Chondrocyte (in vitro differentiated cells): ENCODE measurements around the gene ST6GALNAC4. TPM values are rescaled to one million over a fixed set of nuclear protein-coding genes. Genes with fewer than 3 reads are reported as not detected.
A peak's percentile ranks its signal among the peaks of the same experiment; 100 is the strongest.

ENCODE experiments used
- DNase-seq: peaks from one replicate; pipeline ENCODE4 v3.0.0; 2021; ENCODE audit warnings: mixed read lengths, low spot score
- H3K27ac Mint-ChIP-seq: one replicate; pipeline ENCODE4 v1.8.0; 2021; ENCODE audit warnings: mild to moderate bottlenecking, moderate library complexity, mixed read lengths; ENCODE audit not compliant: unreplicated experiment
- H3K27me3 Mint-ChIP-seq: 2 replicates; pipeline ENCODE4 v1.8.0; 2021; ENCODE audit warnings: low read depth, mixed read lengths
- H3K36me3 Mint-ChIP-seq: 2 replicates; pipeline ENCODE4 v1.8.0; 2021; ENCODE audit warnings: low read depth, mixed read lengths
- H3K4me1 Mint-ChIP-seq: 2 replicates; pipeline ENCODE4 v1.8.0; 2021; ENCODE audit warnings: low read depth, mild to moderate bottlenecking, mixed read lengths
- H3K4me3 Mint-ChIP-seq: one replicate; pipeline ENCODE4 v1.8.0; 2021; ENCODE audit warnings: mild to moderate bottlenecking, moderate library complexity, mixed read lengths; ENCODE audit not compliant: unreplicated experiment
- H3K9me3 Mint-ChIP-seq: 2 replicates; pipeline ENCODE4 v1.8.0; 2021; ENCODE audit warnings: low read depth, mixed read lengths
- total RNA-seq: library from RNA; stranded (reverse); gene quantifications from 3 replicates; pipeline ENCODE4 v1.2.1, GENCODE V29; 2021
- TF ChIP-seq, protein P1 (sequence below): fragments of 200-600 bp; sonication (generic); IDR thresholded peaks from 2 replicates; pipeline ENCODE4 v1.5.0; 2021; ENCODE audit warnings: antibody characterized with exemption, mild to moderate bottlenecking, moderate library complexity

ST6GALNAC4 gene
- total RNA-seq, 1 donor from 2014 or later: 25.5 TPM

- no peak overlapping the region for H3K4me3 Mint-ChIP-seq
Observed at GRCh38 chr9:127913682-127914081, 3.2 kb downstream of the ST6GALNAC4 start.

GRCh38 chr9:127912882-127913281 lies 4.0 kb downstream of the ST6GALNAC4 start:
- Mint-ChIP-seq H3K27ac (no peak overlapping the region), H3K9me3 (no peaks in the 10 kb centered on the region), H3K4me3 (no peak overlapping the region), H3K27me3 (no peaks in the 10 kb centered on the region), H3K4me1 (peaks cover 26% of the 10 kb centered on the region), H3K36me3 (peaks cover 7% of the 10 kb centered on the region)
- TF ChIP-seq, protein P1, sequence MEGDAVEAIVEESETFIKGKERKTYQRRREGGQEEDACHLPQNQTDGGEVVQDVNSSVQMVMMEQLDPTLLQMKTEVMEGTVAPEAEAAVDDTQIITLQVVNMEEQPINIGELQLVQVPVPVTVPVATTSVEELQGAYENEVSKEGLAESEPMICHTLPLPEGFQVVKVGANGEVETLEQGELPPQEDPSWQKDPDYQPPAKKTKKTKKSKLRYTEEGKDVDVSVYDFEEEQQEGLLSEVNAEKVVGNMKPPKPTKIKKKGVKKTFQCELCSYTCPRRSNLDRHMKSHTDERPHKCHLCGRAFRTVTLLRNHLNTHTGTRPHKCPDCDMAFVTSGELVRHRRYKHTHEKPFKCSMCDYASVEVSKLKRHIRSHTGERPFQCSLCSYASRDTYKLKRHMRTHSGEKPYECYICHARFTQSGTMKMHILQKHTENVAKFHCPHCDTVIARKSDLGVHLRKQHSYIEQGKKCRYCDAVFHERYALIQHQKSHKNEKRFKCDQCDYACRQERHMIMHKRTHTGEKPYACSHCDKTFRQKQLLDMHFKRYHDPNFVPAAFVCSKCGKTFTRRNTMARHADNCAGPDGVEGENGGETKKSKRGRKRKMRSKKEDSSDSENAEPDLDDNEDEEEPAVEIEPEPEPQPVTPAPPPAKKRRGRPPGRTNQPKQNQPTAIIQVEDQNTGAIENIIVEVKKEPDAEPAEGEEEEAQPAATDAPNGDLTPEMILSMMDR: no peak
- DNase-seq: no peak

More at GRCh38 chr9:127913682-127914081, 3.2 kb downstream of the ST6GALNAC4 start:
- TF ChIP-seq, protein P1: no peak
- Mint-ChIP-seq H3K36me3 (peaks cover 6% of the 10 kb centered on the region), H3K9me3 (no peaks in the 10 kb centered on the region), H3K27ac (no peak overlapping the region), H3K4me1 (peaks cover 34% of the 10 kb centered on the region), H3K27me3 (no peaks in the 10 kb centered on the region)
- DNase-seq: peak; percentile 84

GRCh38 chr9:127912296-127912695 lies 4.5 kb downstream of the ST6GALNAC4 start:
- DNase-seq: peak; percentile 88
- H3K27ac Mint-ChIP-seq: no peak overlapping the region
- H3K4me3 Mint-ChIP-seq: no peak overlapping the region
- H3K27me3 Mint-ChIP-seq: no peaks in the 10 kb centered on the region
- peaks cover 20% of the 10 kb centered on the region for H3K4me1 Mint-ChIP-seq
- TF ChIP-seq, protein P1: no peak
- H3K9me3 Mint-ChIP-seq: no peaks in the 10 kb centered on the region
- peaks cover 7% of the 10 kb centered on the region for H3K36me3 Mint-ChIP-seq

DNA sequence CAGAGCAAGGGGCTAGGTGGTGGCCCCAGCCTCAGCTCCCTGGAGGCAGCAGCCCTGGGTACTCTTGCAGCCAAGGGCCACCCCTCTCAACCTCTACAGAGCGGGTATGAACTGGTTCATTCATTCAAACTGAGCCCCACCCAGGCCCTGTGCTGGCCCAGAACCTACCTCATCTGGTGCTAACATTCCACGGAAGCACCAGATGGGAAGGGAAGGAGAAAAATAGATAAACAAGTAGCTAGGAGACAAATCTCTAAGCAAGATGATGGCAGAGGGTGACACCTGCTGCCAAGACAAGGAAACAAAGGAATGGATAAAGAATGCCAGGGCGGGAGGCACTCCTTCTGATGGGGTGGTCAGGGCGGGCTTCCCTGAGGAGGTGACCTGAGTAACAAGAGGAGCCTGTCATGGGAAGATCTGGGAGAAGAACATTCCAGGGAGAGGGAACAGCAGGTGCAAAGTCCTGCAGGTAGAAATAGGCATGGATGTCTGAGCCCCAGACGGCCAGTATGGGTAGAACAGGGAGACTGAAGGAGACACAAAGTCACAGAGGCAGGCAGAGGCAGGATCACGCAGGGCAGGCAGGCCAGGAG lies 6.1 kb downstream of the ST6GALNAC4 start:
- H3K4me1 Mint-ChIP-seq: peaks cover 14% of the 10 kb centered on the region

DNA sequence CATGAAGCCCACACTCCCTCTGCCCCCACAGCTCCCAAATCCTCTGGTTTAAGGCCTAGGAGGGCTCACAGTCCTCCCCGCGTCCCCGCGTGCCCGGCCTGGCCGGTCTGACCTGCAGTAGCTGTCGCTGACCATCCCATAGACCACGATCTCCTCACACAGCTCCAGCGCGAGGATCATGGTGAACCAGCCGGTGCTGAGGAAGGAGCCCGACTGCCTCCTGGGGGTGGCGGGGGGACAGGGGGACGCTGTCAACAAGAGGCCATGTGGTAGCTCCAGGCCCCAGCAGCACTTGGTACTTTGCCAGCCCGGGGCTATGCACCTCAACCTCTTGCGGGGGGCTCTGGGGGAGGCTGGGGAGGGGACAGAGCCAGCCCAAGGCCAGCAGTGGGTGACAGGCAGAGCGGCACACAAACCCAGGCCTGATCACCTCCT lies 7.0 kb downstream of the ST6GALNAC4 start:
- Mint-ChIP-seq H3K9me3 (no peaks in the 10 kb centered on the region), H3K27me3 (no peaks in the 10 kb centered on the region), H3K4me1 (peaks cover 9% of the 10 kb centered on the region), H3K27ac (no peak overlapping the region), H3K36me3 (peaks cover 7% of the 10 kb centered on the region), H3K4me3 (no peak overlapping the region)
- DNase-seq: peak; percentile 88
- TF ChIP-seq, protein P1: no peak

More for the DNA sequence above, 6.1 kb downstream of the ST6GALNAC4 start:
- Mint-ChIP-seq H3K27me3 (no peaks in the 10 kb centered on the region), H3K4me3 (no peak overlapping the region), H3K9me3 (no peaks in the 10 kb centered on the region), H3K36me3 (peaks cover 7% of the 10 kb centered on the region), H3K27ac (no peak overlapping the region)
- DNase-seq: no peak
- TF ChIP-seq, protein P1: peak; percentile 69
